Measurements from ENCODE around the gene VCL.

DNA sequence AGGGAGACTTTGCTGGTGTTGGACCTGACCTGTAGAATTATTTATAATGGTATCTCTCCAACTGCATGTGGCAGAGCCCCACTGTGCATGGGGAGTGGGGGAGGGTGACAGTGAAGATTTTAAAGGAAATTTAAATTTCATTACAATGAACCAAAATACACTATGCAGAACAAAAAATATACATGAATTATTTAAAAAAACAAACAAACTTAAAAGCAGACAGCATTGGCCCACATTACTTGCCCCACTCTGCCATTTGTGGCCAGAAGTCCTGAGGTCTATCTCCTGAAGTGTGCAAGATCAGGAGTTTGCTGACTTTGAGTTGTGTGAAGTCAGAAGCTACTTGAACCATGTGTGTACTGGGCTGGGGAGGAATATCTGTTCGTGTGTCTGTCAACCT lies 112.2 kb downstream of the VCL start:
- TF ChIP-seq POLR2AphosphoS5 (IDR thresholded peaks at IDR 0.05) (no peak), POLR2A (IDR thresholded peaks at IDR 0.05) (no peak)
- TF ChIP-seq, protein P1, sequence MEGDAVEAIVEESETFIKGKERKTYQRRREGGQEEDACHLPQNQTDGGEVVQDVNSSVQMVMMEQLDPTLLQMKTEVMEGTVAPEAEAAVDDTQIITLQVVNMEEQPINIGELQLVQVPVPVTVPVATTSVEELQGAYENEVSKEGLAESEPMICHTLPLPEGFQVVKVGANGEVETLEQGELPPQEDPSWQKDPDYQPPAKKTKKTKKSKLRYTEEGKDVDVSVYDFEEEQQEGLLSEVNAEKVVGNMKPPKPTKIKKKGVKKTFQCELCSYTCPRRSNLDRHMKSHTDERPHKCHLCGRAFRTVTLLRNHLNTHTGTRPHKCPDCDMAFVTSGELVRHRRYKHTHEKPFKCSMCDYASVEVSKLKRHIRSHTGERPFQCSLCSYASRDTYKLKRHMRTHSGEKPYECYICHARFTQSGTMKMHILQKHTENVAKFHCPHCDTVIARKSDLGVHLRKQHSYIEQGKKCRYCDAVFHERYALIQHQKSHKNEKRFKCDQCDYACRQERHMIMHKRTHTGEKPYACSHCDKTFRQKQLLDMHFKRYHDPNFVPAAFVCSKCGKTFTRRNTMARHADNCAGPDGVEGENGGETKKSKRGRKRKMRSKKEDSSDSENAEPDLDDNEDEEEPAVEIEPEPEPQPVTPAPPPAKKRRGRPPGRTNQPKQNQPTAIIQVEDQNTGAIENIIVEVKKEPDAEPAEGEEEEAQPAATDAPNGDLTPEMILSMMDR (IDR thresholded peaks at IDR 0.05), result no peak
